LNCAP (cell line): Measurements from ENCODE around the gene AIP.

Experiments
- TF ChIP-seq, protein P1 (sequence below): fragments of 450-650 bp; IDR thresholded peaks from 2 replicates; pipeline ENCODE4 v1.5.1; 2017; ENCODE audit warnings: mild to moderate bottlenecking

The AIP gene

GRCh38 chr11:67486481-67487195 is 3.8 kb downstream of the AIP start:
- TF ChIP-seq, protein P1, sequence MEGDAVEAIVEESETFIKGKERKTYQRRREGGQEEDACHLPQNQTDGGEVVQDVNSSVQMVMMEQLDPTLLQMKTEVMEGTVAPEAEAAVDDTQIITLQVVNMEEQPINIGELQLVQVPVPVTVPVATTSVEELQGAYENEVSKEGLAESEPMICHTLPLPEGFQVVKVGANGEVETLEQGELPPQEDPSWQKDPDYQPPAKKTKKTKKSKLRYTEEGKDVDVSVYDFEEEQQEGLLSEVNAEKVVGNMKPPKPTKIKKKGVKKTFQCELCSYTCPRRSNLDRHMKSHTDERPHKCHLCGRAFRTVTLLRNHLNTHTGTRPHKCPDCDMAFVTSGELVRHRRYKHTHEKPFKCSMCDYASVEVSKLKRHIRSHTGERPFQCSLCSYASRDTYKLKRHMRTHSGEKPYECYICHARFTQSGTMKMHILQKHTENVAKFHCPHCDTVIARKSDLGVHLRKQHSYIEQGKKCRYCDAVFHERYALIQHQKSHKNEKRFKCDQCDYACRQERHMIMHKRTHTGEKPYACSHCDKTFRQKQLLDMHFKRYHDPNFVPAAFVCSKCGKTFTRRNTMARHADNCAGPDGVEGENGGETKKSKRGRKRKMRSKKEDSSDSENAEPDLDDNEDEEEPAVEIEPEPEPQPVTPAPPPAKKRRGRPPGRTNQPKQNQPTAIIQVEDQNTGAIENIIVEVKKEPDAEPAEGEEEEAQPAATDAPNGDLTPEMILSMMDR, result no peak

- TF ChIP-seq, protein P1, result no peak
These were observed 6.5 kb downstream of the AIP start for GRCh38 chr11:67489203-67489884.

DNA sequence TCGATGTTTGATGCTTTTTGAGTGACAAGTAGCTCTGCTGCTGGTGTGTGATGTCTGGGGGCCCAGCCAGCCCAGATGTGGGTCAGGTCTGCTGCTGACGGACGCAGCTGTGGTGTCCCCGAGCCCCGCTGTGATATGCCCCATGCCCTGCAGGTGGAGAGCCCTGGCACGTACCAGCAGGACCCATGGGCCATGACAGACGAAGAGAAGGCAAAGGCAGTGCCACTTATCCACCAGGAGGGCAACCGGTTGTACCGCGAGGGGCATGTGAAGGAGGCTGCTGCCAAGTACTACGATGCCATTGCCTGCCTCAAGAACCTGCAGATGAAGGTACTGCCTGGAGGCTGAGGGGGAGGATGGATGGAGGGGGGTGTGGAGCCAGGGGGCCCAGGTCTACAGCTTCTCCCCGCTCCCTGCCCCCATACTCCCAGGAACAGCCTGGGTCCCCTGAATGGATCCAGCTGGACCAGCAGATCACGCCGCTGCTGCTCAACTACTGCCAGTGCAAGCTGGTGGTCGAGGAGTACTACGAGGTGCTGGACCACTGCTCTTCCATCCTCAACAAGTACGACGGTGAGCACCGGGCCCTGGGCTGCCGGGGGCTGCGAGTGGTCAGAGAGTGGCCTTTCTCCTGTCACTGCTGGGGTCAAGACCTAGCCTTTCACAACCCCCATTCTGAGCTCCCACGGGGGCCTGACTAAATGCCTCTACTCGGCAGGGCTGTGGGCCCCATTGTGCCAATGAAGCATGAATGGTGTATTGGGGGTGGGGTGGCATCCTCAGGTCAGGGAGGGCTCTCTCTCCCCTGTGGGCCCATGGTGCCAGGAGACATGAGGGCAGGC is 7.3 kb downstream of the AIP start:
- TF ChIP-seq, protein P1, result no peak

GRCh38 chr11:67490727-67491065 is 7.9 kb downstream of the AIP start:
- TF ChIP-seq, protein P1, result no peak

DNA sequence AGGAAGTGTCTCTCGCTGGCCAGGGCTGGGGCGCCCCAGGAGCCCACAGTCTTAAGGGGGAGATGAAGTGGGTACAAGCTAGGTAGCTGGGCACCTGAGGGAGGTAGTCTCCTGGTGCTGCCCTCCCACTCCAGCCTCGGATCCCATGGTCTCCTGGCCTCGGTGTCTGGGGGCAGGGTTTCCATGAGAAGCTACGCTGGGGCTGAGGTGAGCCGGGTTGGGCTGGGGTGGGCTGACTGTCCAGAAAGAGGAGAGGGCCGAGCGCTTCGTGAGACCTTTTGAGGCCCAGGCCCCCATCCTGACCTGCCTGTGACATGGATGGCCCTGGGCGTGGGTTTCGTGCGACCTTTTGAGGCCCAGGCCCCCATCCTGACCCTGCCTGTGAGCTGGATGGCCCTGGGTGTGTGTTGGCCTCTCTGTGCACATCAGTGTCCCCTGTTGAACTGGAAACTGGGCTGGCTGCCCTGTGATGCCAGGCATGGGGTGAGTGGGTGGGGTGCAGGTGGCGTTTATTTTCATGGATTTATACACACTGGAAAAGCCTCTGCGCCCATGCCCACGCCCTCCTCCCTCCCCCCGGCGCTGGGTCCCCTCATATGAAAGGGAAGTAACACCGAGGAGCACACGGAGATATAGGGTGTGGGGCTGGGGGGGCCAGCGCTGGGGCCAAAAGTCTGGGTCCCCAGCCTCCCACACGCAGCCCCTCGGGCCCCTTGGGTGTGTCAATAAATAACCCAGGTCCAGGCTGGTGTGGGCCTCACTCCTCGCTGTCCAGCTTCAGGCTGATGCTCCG is 8.6 kb downstream of the AIP start:
- TF ChIP-seq, protein P1, result no peak

DNA sequence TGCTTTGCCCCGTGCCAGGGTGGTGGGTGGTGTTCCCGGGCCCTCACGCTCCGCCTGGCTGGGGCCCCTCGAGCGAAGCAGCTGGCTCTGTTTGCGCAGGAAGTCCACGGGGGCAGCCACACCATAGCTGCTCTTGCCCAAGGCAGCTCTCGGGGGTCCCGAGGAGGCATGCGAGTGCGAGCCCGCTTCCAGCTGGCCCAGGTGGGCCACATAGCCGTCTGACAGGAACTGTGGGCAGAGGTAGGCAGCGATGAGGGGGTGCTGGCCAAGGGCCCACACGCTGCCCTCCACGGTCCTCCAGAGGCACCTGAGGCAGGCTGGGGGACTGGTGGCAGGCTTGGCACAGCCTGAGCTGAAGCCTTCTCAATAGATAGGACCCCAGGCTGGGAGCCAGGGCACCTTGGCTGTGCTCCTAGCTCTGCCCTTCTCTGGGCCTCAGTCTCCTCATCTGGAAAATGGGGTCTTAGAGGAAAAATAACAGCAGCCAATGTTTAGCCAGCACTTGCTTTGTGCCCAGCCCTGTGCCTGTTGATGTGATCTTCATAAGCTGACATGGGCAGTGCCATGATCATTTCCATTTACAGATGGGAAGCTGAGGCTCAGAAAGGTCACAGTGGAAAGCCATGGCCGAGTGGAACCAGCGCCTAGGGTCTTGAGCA is 9.4 kb downstream of the AIP start:
- TF ChIP-seq, protein P1, result no peak
